ENCODE measurements around the gene FBXO21. TPM values are rescaled to one million over a fixed set of nuclear protein-coding genes. Genes with fewer than 3 reads are reported as not detected.

Gene FBXO21
- total and polyA plus RNA-seq, 2 experiments from 2014 or later: 46.3 to 84.2 TPM

GRCh38 chr12:117093431-117093830 lies 96.8 kb downstream of the FBXO21 start (continued):
- no peak for TF ChIP-seq CTCF (conservative IDR thresholded peaks at IDR 0.05; ENCODE audit: low read depth in 2 of 2)
- no peak for TF ChIP-seq NANOG (IDR thresholded peaks at IDR 0.05; ENCODE audit: borderline replicate concordance)
- no peak for TF ChIP-seq JUNB (IDR thresholded peaks at IDR 0.05; ENCODE audit: unreplicated experiment)
- TF ChIP-seq, protein P1, sequence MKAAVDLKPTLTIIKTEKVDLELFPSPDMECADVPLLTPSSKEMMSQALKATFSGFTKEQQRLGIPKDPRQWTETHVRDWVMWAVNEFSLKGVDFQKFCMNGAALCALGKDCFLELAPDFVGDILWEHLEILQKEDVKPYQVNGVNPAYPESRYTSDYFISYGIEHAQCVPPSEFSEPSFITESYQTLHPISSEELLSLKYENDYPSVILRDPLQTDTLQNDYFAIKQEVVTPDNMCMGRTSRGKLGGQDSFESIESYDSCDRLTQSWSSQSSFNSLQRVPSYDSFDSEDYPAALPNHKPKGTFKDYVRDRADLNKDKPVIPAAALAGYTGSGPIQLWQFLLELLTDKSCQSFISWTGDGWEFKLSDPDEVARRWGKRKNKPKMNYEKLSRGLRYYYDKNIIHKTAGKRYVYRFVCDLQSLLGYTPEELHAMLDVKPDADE (IDR thresholded peaks at IDR 0.05): no peak
- TF ChIP-seq EZH2 (IDR thresholded peaks at IDR 0.05; ENCODE audit: low read depth, unreplicated experiment): no peak
- TF ChIP-seq STAT1 (IDR thresholded peaks at IDR 0.05; ENCODE audit: unreplicated experiment): no peak
- TF ChIP-seq ZNF114 (CRISPR knock-in tag; IDR thresholded peaks at IDR 0.05): no peak
- no peak for TF ChIP-seq ZNF331 (CRISPR knock-in tag; IDR thresholded peaks at IDR 0.05; ENCODE audit: low read depth)
- TF ChIP-seq EZH2phosphoT487 (IDR thresholded peaks at IDR 0.05; ENCODE audit: unreplicated experiment): no peak

- ATAC-seq (no peak), DNase-seq (ENCODE audit: low spot score) (no peak)
- Histone ChIP-seq H3K79me2 (replicated peaks; ENCODE audit: insufficient read depth) (no peaks in the 10 kb centered on the region), H3K4me1 (ENCODE audit: insufficient read depth) (no peaks in the 10 kb centered on the region), H3K9me2 (ENCODE audit: insufficient read depth) (no peaks in the 10 kb centered on the region), H3K27me3 (ENCODE audit: insufficient read depth) (peaks cover 8% of the 10 kb centered on the region), H3K27ac (ENCODE audit: low read depth) (no peak overlapping the region), H3K4me2 (no peak overlapping the region), H4K20me1 (replicated peaks; ENCODE audit: insufficient read depth) (no peaks in the 10 kb centered on the region; the same call in 1 of the 2 replicates), H3K36me3 (ENCODE audit: insufficient read depth) (no peaks in the 10 kb centered on the region), H2AFZ (no peak overlapping the region), H3K4me3 (no peak overlapping the region), H3F3A (replicated peaks; ENCODE audit: low read depth) (no peaks in the 10 kb centered on the region)
- H3K36me3 Mint-ChIP-seq (ENCODE audit: low read depth): peaks cover 15% of the 10 kb centered on the region
- peaks cover 11% of the 10 kb centered on the region for H3K4me1 Mint-ChIP-seq
- peaks cover 16% of the 10 kb centered on the region for H3K9me3 Mint-ChIP-seq
- H3K27me3 Mint-ChIP-seq (ENCODE audit: insufficient read depth, low read depth, poor library complexity): peaks cover 16% of the 10 kb centered on the region
- H3K27ac Mint-ChIP-seq: no peak overlapping the region
- H3K4me3 Mint-ChIP-seq: no peak overlapping the region
- no peak for TF ChIP-seq NANOG (IDR thresholded peaks at IDR 0.05; ENCODE audit: borderline replicate concordance)
- no peak for TF ChIP-seq REST (IDR thresholded peaks at IDR 0.05; ENCODE audit: unreplicated experiment)
- no peak for TF ChIP-seq CREB1 (CRISPR knock-in tag; IDR thresholded peaks at IDR 0.05; ENCODE audit: low read depth)
- TF ChIP-seq STAT1 (IDR thresholded peaks at IDR 0.05; ENCODE audit: unreplicated experiment): no peak
- TF ChIP-seq, protein P1 (IDR thresholded peaks at IDR 0.05): no peak
- no peak for TF ChIP-seq POLR2AphosphoS5 (IDR thresholded peaks at IDR 0.05; ENCODE audit: low read depth)
- no peak for TF ChIP-seq CTCF (conservative IDR thresholded peaks at IDR 0.05; ENCODE audit: low read depth in 2 of 2)
- no peak for TF ChIP-seq JUNB (IDR thresholded peaks at IDR 0.05; ENCODE audit: unreplicated experiment)
- no peak for TF ChIP-seq EZH2phosphoT487 (IDR thresholded peaks at IDR 0.05; ENCODE audit: unreplicated experiment)
These were observed 97.4 kb downstream of the FBXO21 start for GRCh38 chr12:117092886-117093285.
